Retina (tissue), 1 donor: ENCODE results near the gene PPP2CA.
"Not testable (repeated sequence)": the region's sequence is repeated elsewhere in the genome, so short reads cannot be mapped to it uniquely, and the experiment has no call there.

Source experiments
- DNase-seq: peaks from one replicate; pipeline ENCODE4 v3.0.0-alpha.2; 2016

The PPP2CA gene

GRCh38 chr5:134225780-134226440 lies at the start of gene PPP2CA:
PPP2CA (minus strand) TSS chr5:134226073; CDS start chr5:134225861, 212 bp downstream.
- peak; percentile 99 for DNase-seq

GRCh38 chr5:134273642-134274395 lies 47.9 kb upstream of the PPP2CA start:
- no peak for DNase-seq

DNA sequence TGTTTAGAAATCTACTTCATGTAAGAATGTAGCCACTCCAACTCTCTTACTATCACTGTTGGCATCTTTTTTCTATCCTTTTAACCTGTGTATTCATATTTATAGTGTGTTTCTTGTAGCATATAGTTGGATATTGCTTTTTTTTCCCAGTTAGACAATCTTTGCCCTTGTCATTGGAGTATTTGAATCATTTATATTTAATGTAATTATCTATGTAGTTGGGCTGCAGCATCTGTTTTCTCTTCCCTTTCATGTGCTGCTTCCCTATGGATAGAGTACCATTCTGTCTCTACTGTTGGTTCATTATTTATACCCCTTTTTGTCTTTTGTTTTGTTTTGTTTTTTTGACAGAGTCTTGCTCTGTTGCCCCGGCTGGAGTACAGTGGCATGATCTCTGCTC lies 45.2 kb upstream of the PPP2CA start:
- DNase-seq, result no peak

GRCh38 chr5:134268919-134269318 lies 43.0 kb upstream of the PPP2CA start:
- no peak for DNase-seq

DNA sequence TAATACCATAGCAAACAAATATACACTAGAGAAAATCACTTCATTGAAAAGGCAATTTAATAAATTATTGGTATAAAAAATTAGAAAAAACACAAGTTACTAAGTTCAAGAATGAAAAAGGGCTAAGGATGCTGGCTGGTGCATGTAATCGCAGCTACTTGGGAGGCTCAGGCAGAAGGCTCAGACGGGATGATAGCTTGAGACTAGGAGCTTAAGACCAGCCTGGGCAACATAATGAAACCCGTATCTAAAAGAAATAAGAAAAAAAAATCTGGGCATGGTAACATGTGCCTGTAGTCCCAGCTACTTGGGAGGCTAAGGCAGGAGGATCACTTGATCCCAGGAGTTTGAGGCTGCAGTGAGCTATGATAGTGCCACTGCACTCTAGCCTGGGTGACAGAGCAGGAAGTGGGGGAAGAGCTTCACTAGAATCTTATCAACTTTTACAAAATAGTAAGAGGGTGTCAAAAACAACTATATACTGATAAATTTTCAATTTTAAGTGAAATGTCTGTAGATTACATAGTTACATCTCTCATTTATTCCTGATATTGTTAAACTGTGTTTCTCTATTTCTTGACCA lies 42.2 kb upstream of the PPP2CA start:
- DNase-seq, result no peak

DNA sequence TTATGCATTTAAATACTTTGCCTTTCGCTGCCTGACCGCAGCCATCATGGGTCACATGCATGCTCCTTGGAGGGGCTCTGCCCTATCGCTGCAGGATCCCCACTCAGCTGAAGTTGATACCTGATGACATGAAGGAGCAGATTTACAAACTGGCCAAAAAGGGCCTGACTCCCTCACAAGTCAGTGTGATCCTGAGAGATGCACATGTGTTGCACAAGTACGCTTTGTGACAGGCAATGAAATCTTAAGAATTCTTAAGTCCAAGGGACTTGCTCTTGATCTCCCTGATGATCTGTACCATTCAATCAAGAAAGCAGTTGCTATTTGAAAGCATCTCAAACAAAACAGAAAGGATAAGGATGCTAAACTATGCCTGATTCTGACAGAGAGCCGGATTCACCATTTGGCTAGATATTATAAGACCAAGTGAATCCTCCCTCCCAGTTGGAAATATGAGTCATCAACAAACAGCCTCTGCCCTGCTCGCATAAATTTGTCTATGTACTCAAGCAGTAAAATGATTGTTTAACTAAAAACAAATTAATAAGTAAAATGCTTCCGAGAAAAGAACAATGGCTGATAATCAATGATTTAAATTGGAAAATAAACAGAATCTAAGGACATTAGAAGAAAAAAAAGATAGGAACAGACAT lies 41.6 kb upstream of the PPP2CA start:
- DNase-seq, result no peak

GRCh38 chr5:134263801-134264200 lies 37.9 kb upstream of the PPP2CA start:
- DNase-seq, result no peak

- not testable (repeated sequence) for DNase-seq
Measured at GRCh38 chr5:134262629-134263028, 36.8 kb upstream of the PPP2CA start.

DNA sequence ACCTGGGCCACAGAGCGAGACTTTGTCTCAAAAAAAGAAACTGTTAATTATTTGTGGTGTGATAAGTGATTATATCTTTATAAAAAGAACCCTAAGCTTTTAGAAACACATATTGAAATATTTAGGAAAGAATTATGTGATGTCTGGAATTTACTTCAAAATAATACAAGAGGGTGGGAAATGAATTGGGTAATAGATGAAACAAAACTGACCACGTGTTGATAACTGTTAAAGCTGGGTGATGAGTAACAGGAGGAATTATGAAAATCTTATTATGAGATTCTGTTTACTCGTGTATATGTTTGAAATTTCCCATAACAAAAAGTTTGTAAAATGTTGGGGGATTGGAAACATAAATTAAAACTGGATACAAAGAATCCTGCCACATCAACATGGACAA lies 33.0 kb upstream of the PPP2CA start:
- no peak for DNase-seq

DNA sequence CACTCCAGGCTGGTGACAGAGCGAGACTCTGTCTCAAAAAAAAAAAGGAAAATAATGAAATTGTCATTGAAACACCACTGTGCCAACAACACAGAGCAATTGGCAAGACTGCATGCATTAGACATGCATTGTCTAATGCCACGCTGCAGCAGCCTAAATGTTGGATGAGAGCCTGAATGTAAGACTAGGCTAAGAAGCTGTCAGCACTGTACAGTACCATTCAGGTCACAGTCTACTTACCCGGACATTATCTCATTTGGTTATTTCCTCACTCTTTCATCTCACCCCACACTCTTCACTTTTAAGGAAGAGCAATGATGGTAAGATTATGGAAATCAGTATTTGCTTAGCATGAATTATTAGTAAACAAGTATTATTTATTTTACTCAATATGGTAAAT lies 31.3 kb upstream of the PPP2CA start:
- no peak for DNase-seq

- DNase-seq, result no peak
Measured at GRCh38 chr5:134255418-134256150, 29.7 kb upstream of the PPP2CA start.

DNA sequence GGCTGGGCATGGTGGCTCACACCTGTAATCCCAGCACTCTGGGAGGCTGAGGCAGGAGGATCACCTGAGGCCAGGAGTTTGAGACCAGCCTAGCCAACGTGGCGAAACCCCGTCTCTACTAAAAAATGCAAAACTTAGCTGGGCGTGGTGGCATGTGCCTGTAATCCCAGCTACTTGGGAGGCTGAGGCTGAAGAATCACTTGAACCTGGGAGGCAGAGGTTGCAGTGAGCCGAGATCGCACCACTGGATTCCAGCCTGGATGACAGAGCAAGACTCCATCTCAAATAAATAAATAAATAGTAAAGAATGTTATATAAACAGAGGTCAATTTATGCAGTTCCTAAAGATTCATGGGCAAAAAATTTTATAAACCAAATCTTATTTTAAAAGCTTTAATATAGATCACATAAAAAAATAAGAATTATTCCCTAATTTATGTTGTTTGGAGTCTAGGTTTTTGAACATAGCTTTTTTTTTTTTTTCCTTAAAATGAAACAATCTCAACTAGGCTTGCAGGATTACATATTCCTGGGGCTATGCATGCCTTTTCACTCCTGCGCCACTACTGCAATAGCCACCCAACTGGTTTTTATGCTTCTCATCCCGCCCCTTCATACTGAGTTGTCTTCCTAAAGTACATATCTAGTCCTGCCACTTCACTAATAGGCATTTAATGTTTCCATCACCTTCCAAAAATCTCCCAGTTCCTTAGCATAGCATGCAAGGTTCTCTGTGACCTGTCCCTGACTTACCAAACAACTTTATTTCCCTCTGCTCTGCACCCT lies 27.7 kb upstream of the PPP2CA start:
- not testable (repeated sequence) for DNase-seq

GRCh38 chr5:134252671-134253070 lies 26.8 kb upstream of the PPP2CA start:
- no peak for DNase-seq

- DNase-seq, result no peak
Measured at GRCh38 chr5:134250949-134251348, 25.1 kb upstream of the PPP2CA start.

GRCh38 chr5:134249469-134250379 lies 23.9 kb upstream of the PPP2CA start:
- DNase-seq, result no peak

DNA sequence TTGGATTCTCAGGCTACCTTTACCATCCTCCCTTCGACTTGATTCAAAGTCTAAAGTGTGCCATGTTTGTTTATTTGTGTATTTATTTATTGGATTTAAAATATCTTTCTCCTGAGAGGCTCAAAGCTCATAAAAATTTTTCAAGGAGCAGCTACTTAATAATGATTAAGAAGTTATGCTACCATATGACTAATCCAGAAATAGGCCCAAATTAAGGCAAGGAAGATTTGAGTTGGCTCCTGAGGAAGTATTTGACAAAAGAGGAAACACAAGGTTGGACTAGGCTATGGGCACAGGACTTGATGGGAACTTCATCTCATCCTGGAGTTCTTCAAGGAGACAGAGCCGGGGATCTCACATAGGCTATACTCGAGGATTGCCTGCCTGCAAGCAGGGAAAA lies 22.4 kb upstream of the PPP2CA start:
- no peak for DNase-seq

- no peak for DNase-seq
Measured at GRCh38 chr5:134247428-134248224, 21.8 kb upstream of the PPP2CA start.

DNA sequence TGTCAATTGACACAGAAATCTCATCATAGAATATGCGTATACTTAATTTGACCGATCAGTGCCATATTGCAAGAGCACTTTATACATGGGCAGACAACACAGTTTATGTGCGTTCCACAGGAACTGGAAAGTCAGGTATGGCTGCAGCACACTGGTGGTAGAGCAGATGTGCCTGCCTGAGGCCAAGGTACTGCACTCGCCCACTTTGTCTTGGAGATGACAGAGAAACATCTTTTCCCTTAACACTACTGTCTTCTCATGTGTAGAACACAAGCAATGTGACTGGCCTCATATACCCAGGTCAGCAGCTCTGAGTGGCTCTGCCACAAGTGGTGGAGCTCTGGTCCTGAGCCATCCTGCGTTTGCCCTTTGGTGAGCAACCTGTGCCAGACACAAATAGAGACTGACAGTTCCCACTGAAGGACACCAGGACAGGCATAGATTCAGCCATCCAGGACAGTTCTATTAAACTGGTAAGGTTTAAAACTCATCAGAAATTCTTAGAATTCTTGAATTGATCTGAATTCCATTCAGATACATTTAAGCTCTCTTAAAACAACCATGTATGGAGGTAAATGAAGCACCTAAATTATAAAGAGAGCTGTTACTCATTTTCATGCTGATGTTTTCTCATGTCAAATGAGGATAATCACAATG lies 21.0 kb upstream of the PPP2CA start:
- no peak for DNase-seq

DNA sequence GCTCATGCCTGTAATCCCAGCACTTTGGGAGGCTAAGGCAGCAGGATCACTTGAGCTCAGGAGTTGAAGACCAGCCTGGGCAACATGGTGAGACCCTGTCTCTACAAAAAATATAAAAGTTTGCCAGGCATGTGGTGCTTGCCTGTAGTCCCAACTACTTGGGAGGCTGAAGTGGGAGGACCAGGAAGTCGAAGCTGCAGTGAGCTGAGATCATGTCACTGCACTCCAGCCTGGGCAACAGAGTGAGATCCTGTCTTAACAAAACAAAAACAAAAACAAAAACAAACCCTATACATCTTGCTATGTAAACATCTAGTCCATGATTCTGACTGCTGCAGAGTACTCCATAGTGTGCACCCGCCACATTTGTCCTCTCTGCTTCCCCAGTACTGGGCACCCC lies 19.8 kb upstream of the PPP2CA start:
- no peak for DNase-seq
